Kidney epithelial cell (primary cell): ENCODE results near the gene RNF151. TPM values are rescaled to one million over a fixed set of nuclear protein-coding genes. Genes with fewer than 3 reads are reported as not detected.
"Not testable (repeated sequence)": the region's sequence is repeated elsewhere in the genome, so short reads cannot be mapped to it uniquely, and the experiment has no call there.

Experiments
- DNase-seq: peaks from one replicate; pipeline ENCODE4 v3.0.0-alpha.2; 2010; ENCODE audit warnings: low read depth
- H3K27me3 ChIP-seq: 2 replicates; pipeline ENCODE4 v1.6.0; 2011; ENCODE audit warnings: low read length; ENCODE audit not compliant: control insufficient read depth, insufficient read depth
- H3K36me3 ChIP-seq: 2 replicates; pipeline ENCODE4 v1.5.1; 2011; ENCODE audit warnings: low read length; ENCODE audit not compliant: control insufficient read depth, insufficient read depth
- H3K4me3 ChIP-seq: 2 replicates; pipeline ENCODE4 v1.5.1; 2011; ENCODE audit warnings: low read depth, mild to moderate bottlenecking, control low read depth, low read length
- total RNA-seq: library from RNA; depleted of rRNA; stranded (reverse); fragments of >200 nt; gene quantifications from 2 replicates; pipeline ENCODE4 v1.2.3, GENCODE V29; 2015
- TF ChIP-seq, protein P1 (sequence below): IDR thresholded peaks from 2 replicates; pipeline ENCODE4 v1.5.1; 2011; ENCODE audit warnings: mild to moderate bottlenecking, moderate library complexity, low read length, control low read depth, inconsistent platforms; ENCODE audit not compliant: insufficient read depth, poor library complexity, severe bottlenecking

The RNF151 gene
- total RNA-seq, 1 donor from 2014 or later = not detected

DNA sequence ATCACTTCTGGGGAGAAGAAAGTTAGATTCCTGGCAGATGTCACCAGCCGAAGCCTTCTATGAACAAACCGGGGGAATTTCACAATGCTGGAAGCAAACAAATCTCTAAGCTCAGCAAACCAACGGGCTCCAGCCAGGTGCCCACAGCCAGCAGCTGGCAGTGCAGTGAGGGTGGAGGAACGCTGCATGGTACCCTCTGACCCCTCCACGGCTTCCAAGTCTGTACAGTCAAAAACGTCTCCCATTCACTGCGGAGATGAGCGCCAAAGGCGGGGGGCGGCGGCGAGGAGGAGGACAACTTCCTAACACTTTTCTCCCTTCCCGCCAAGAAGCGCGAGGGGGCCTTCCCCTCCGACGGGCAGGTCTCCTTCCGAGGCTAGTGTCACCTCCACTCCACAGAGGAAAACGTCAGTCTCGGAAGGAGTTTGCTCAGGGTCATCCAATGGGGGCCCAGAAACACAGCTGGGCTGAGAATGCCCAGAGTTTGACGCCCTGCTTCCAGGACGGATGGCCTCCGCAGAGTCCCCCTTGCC lies 42.0 kb downstream of the RNF151 start:
- TF ChIP-seq, protein P1, sequence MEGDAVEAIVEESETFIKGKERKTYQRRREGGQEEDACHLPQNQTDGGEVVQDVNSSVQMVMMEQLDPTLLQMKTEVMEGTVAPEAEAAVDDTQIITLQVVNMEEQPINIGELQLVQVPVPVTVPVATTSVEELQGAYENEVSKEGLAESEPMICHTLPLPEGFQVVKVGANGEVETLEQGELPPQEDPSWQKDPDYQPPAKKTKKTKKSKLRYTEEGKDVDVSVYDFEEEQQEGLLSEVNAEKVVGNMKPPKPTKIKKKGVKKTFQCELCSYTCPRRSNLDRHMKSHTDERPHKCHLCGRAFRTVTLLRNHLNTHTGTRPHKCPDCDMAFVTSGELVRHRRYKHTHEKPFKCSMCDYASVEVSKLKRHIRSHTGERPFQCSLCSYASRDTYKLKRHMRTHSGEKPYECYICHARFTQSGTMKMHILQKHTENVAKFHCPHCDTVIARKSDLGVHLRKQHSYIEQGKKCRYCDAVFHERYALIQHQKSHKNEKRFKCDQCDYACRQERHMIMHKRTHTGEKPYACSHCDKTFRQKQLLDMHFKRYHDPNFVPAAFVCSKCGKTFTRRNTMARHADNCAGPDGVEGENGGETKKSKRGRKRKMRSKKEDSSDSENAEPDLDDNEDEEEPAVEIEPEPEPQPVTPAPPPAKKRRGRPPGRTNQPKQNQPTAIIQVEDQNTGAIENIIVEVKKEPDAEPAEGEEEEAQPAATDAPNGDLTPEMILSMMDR = no peak
- no peak for DNase-seq
- Histone ChIP-seq H3K27me3 (no peaks in the 10 kb centered on the region), H3K4me3 (peak overlapping the region; percentile 74), H3K36me3 (peaks cover 1% of the 10 kb centered on the region)

DNA sequence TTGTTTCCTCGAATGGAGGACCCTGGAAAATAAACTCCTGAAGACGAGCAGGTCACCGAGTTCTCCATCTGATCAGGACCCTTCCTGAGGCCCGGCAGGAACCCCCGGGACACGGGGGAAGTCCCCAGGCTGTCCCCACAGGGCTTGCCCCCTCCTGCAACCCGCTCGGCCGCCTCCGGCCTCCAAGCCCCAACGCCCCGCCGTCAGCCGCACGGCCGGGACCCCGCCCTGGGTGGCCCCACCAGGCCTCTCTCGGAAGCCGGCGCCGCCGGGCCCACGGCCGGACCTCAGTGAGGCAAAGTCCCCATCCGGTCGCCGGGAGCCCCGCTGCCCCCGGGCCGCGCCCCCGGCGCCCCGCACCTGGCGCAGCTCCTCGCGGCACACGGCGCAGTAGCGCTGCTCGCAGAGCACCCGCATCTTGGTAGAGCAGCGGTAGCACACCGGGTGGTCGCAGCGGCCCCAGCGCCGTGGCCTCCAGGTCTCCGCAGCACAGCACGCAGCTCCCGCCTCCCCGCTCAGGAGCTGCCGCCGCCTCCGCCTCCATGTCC lies 42.6 kb downstream of the RNF151 start:
- H3K36me3 ChIP-seq = peaks cover 1% of the 10 kb centered on the region
- TF ChIP-seq, protein P1 = no peak
- H3K4me3 ChIP-seq = peak overlapping the region; percentile 74
- no peaks in the 10 kb centered on the region for H3K27me3 ChIP-seq
- no peak for DNase-seq

DNA sequence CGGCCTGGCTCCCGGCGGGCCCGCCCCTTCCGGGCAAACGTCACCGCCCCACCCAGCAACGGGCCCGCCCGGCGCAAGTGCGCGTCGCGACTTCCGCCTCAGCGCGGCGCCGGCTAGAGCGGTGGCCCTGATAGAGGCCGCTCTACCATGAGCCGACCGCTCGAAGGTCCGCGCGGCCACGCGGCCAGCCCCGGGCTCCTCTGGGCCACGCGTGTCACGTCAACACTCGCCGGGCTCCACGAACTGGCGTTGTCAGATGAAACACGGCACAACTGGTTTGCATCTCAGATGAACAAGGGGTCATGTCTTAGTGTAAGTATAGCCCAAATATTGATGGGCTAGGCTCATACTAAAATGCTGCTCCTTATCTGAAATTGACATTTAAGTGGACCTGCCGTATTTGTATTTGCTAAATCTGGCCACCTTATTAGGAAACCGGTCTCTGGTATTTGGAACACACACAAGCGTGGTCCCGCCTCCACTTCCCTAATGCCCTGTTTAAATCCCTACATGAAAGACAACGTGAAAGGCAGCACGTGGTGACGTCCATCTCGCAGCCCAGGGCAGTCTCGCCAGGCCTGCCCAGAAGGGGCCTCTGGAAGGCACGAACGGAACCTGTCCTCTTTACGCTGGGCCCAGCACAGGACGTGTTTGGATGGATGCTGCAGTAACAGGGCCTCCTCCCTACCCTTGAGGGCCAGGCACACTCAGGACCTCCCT lies 43.3 kb downstream of the RNF151 start, which contains the start of gene ZNF598:
Gene ZNF598, minus strand, starts transcription at position 31 of the 720 bp plus-strand sequence.
- TF ChIP-seq, protein P1 = no peak
- H3K4me3 ChIP-seq = peak within 1 kb of the TSS; percentile 74
- DNase-seq = no peak
- peaks cover 1% of the 10 kb centered on the region for H3K36me3 ChIP-seq
- no peaks in the 10 kb centered on the region for H3K27me3 ChIP-seq

DNA sequence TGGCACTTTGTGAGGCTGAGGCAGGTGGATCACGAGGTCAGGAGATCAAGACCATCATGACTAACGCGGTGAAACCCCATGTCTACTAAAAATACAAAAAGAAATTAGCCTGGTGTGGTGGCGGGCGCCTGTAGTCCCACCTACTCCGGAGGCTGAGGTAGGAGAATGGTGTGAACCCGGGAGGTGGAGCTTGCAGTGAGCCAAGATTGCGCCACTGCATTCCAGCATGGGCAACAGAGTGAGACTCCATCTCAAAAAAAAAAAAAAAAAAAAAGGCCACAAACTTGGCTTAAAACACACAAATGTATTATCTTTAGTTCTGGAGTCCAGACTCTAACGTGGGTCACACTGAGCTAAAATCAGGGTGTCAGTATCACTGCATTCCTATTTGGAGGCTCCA lies 45.1 kb downstream of the RNF151 start:
- H3K36me3 ChIP-seq, DNase-seq, H3K4me3 ChIP-seq, H3K27me3 ChIP-seq: not testable (repeated sequence)

DNA sequence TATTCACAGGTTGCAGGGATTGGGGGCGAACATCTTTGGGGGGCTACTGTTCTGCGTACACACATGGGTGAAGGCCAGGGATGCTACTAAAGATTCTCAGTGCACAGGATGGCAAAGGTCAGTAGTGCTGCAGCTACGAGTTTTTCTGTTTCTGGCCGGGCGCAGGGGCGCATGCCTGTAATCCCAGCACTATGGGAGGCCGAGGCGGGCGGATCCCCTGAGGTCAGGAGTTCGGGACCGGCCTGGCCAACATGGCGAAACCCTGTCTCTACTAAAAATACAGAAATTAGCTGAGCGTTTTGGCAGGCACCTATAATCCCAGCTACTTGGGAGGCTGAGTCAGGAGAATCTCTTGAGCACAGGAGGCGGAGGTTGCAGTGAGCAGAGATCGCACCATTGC lies 46.9 kb downstream of the RNF151 start:
- H3K27me3 ChIP-seq = no peaks in the 10 kb centered on the region
- TF ChIP-seq, protein P1 = no peak
- H3K4me3 ChIP-seq = no peak overlapping the region
- DNase-seq = no peak
- H3K36me3 ChIP-seq = no peaks in the 10 kb centered on the region

DNA sequence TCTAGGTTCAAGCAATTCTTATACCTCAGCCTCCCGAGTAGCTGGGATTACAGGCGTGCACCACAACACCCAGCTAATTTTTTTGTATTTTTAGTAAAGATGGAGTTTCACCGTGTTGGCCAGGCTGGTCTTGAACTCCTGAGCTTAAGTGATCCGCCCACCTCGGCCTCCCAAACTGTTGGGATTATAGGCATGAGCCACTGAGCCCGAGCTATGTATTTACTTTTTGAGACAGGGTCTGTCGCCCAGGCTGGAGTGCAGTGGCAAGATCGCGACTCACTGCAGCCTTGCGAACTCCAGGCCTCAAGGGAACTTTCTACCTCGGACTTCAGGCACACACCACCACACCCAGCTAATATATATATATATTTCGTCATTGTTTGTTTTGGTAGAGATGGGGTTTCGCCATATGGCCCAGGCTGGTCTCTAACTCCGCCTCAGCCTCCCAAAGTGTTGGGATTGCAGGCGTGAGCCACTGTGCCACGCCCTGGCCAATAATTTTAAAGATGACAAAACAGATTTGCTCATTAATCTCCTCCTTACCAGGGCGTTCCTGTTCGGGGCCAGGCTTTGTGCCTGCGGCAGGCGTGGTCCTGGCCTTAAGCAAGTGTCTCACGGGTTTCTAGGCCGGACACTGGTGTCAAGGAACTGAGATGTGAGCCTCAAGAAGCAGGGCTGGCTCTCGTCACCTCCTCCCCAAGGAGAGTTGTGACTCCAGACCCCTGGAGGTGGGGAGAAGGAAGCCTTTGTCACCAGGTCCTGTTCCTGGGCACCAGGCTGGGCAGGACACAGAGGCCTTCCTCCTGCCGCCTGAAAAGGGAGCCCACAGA lies 48.7 kb downstream of the RNF151 start:
- Histone ChIP-seq H3K27me3 (peaks cover 16% of the 10 kb centered on the region), H3K36me3 (no peaks in the 10 kb centered on the region), H3K4me3 (no peak overlapping the region)
- TF ChIP-seq, protein P1 = no peak
- DNase-seq = no peak
